Measurements from ENCODE around the gene MPO. TPM values are rescaled to one million over a fixed set of nuclear protein-coding genes. Genes with fewer than 3 reads are reported as not detected.

Gene MPO
- total RNA-seq, 1 experiment from 2014 or later = not detected

DNA sequence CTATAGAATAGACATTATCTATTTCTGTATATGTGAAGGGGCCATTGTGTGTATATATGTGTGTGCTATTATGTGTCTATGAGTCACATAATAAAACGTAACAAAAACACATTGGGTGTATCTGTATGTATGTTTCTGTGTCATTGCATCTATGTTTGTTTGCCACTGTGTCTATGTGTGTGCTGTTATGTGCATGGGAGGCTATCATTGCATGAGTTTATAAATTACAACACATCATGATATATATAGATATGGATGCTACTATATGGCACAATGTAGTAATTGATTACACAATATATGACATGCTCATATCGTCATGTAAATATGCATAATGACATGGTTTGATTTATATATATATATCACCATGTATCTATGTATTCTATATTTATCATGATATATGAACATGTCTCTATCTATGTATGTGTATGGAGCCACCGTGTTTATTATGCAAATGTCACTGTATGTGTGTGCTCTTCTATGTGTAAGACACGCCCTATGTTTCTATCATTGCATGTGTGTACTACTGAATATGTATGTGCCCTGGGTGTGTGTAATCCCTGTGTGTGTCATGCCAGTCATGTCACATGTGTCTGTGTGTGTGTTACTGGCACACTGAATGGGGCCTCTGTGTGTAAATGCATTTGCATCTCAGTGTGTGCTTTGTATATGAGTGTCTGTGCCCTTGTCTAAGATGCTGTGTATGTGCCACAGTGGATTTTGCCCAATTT, 49.2 kb upstream of the MPO start:
- intact Hi-C loops (cut with micrococcal nuclease) = no loop called here
- no peak for DNase-seq (ENCODE audit: low read depth, low spot score)
- H3K27me3 ChIP-seq (ENCODE audit: insufficient read depth, low read length) = no peaks in the 10 kb centered on the region
- no peak overlapping the region for H2AFZ ChIP-seq (ENCODE audit: low read depth, low read length, poor library complexity, severe bottlenecking)
- H3K36me3 ChIP-seq (ENCODE audit: control insufficient read depth in 1 of 2, insufficient read depth in 2 of 2, low read length in 2 of 2) = no peaks in the 10 kb centered on the region
- BruUV-seq (replicated peaks) = no TSS peak
- peaks cover 3 to 12% of the 10 kb centered on the region in 2 experiments; a peak in 3 of 4 replicates for H3K4me1 ChIP-seq (ENCODE audit: control insufficient read depth in 1 of 2, insufficient read depth in 2 of 2, low read length in 2 of 2)
- no peak overlapping the region for H3K9ac ChIP-seq (ENCODE audit: low read length)
- H3K27ac ChIP-seq (ENCODE audit: low read depth, low read length) = no peak overlapping the region
- ChIA-PET POLR2A (no interaction called here), RAD21 (ENCODE audit: low non-redundant PET in 1 of 2, low total read pairs in 2 of 2, uncharacterized antibody in 2 of 2, unreplicated experiment in 2 of 2) (no interaction called here), CTCF (no interaction called here)
- ATAC-seq = no peak
- no peaks in the 10 kb centered on the region for H4K20me1 ChIP-seq (ENCODE audit: insufficient read depth)
- H3K9me3 ChIP-seq (ENCODE audit: control insufficient read depth in 1 of 2, insufficient read depth in 1 of 2, low read depth in 1 of 2, low read length in 2 of 2) = no peaks in the 10 kb centered on the region
- no peak overlapping the region for H3K4me2 ChIP-seq (ENCODE audit: low read length)
- TF ChIP-seq FOSL1 (IDR thresholded peaks at IDR 0.05; ENCODE audit: low read depth) = no peak
- TF ChIP-seq JUND (IDR thresholded peaks at IDR 0.05) = no peak
- TF ChIP-seq ATF3 (IDR thresholded peaks at IDR 0.05) = no peak
- TF ChIP-seq POLR2AphosphoS5 (IDR thresholded peaks at IDR 0.05; ENCODE audit: low read depth, low read length) = no peak
- no peak for TF ChIP-seq SP1 (IDR thresholded peaks at IDR 0.05; ENCODE audit: low read depth)
- TF ChIP-seq YY1 (IDR thresholded peaks at IDR 0.05; ENCODE audit: extremely low read depth, insufficient replicate concordance, low read depth, low read length) = no peak
- TF ChIP-seq ZBTB33 (IDR thresholded peaks at IDR 0.05; ENCODE audit: extremely low read depth, insufficient replicate concordance, low read length) = no peak
- H3K9me2 ChIP-seq (ENCODE audit: insufficient read depth) = no peaks in the 10 kb centered on the region
- no peaks in the 10 kb centered on the region for H3K79me2 ChIP-seq (ENCODE audit: insufficient read depth, low read length)
- H3K4me3 ChIP-seq (replicated peaks in 1 of 2; ENCODE audit: low read depth in 1 of 2, low read length in 2 of 2) = no peak overlapping the region
